ENCODE data around the gene UBE3D. TPM values are rescaled to one million over a fixed set of nuclear protein-coding genes. Genes with fewer than 3 reads are reported as not detected.
A peak's percentile ranks its signal among the peaks of the same experiment; 100 is the strongest.

Gene UBE3D
- total and polyA plus RNA-seq, 4 donors, result 2.8 to 21.2 (median 6.5) TPM

DNA sequence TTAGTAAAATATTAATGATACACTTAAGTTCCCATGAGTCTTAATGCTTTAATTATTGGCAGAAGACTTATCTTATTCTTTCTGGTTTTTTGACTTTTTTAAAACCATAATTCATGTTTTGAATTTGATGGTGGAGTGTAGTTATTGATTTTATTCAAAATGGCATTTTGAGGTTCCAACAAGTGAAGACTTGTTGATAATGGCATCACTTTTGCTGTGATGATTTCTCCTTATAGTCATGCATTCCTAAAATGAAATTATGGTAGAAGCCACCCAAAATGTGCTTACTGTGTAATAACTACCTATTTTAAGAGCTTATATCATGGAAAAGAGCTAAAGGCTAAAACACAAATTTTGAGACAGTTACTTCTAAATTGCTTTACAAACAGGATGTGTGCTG is 4.0 kb upstream of the UBE3D start:
- Histone ChIP-seq H3K4me1 (ENCODE audit: control insufficient read depth in 5 of 5, insufficient read depth in 5 of 5, low read length in 5 of 5) (peaks cover 0 to 22% (median 6%) of the 10 kb centered on the region in 5 donors), H3K27ac (ENCODE audit: low read depth in 1 of 2, low read length in 1 of 2) (no peak overlapping the region), H3K9me3 (ENCODE audit: control insufficient read depth in 4 of 4, insufficient read depth in 3 of 4, low read length in 3 of 4) (no peaks in the 10 kb centered on the region), H3K27me3 (ENCODE audit: control insufficient read depth in 3 of 3, insufficient read depth in 3 of 3, low read length in 2 of 3) (no peaks in the 10 kb centered on the region), H3K9ac (ENCODE audit: insufficient read depth in 1 of 2, low read length in 2 of 2) (no peak overlapping the region), H3K4me3 (no peak overlapping the region), H3K36me3 (ENCODE audit: control insufficient read depth in 4 of 4, insufficient read depth in 4 of 4, low read length in 4 of 4) (no peaks in the 10 kb centered on the region)
- ATAC-seq (ENCODE audit: insufficient read depth, low FRiP score) (no peak), DNase-seq (no peak)
- TF ChIP-seq, protein P1, sequence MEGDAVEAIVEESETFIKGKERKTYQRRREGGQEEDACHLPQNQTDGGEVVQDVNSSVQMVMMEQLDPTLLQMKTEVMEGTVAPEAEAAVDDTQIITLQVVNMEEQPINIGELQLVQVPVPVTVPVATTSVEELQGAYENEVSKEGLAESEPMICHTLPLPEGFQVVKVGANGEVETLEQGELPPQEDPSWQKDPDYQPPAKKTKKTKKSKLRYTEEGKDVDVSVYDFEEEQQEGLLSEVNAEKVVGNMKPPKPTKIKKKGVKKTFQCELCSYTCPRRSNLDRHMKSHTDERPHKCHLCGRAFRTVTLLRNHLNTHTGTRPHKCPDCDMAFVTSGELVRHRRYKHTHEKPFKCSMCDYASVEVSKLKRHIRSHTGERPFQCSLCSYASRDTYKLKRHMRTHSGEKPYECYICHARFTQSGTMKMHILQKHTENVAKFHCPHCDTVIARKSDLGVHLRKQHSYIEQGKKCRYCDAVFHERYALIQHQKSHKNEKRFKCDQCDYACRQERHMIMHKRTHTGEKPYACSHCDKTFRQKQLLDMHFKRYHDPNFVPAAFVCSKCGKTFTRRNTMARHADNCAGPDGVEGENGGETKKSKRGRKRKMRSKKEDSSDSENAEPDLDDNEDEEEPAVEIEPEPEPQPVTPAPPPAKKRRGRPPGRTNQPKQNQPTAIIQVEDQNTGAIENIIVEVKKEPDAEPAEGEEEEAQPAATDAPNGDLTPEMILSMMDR (IDR thresholded peaks at IDR 0.05; ENCODE audit: control extremely low read depth, extremely low read depth), result no peak

GRCh38 chr6:83068616-83069015 is 3.0 kb upstream of the UBE3D start:
- Histone ChIP-seq H3K4me3 (no peak overlapping the region), H3K27ac (ENCODE audit: low read depth in 1 of 2, low read length in 1 of 2) (no peak overlapping the region), H3K36me3 (ENCODE audit: control insufficient read depth in 4 of 4, insufficient read depth in 4 of 4, low read length in 4 of 4) (no peaks in the 10 kb centered on the region), H3K4me1 (ENCODE audit: control insufficient read depth in 5 of 5, insufficient read depth in 5 of 5, low read length in 5 of 5) (peaks cover 0 to 25% (median 3%) of the 10 kb centered on the region in 5 donors), H3K9ac (ENCODE audit: insufficient read depth in 1 of 2, low read length in 2 of 2) (peak overlapping the region; percentile 47 to 88), H3K27me3 (ENCODE audit: control insufficient read depth in 3 of 3, insufficient read depth in 3 of 3, low read length in 2 of 3) (no peaks in the 10 kb centered on the region), H3K9me3 (ENCODE audit: control insufficient read depth in 4 of 4, insufficient read depth in 3 of 4, low read length in 3 of 4) (no peaks in the 10 kb centered on the region)
- DNase-seq, result no peak
- TF ChIP-seq, protein P1 (IDR thresholded peaks at IDR 0.05; ENCODE audit: control extremely low read depth, extremely low read depth), result no peak
- ATAC-seq (ENCODE audit: insufficient read depth, low FRiP score), result no peak
- 52 to 67% methylated on average over 6 of the region's 6 CpGs for WGBS, 2 donors

DNA sequence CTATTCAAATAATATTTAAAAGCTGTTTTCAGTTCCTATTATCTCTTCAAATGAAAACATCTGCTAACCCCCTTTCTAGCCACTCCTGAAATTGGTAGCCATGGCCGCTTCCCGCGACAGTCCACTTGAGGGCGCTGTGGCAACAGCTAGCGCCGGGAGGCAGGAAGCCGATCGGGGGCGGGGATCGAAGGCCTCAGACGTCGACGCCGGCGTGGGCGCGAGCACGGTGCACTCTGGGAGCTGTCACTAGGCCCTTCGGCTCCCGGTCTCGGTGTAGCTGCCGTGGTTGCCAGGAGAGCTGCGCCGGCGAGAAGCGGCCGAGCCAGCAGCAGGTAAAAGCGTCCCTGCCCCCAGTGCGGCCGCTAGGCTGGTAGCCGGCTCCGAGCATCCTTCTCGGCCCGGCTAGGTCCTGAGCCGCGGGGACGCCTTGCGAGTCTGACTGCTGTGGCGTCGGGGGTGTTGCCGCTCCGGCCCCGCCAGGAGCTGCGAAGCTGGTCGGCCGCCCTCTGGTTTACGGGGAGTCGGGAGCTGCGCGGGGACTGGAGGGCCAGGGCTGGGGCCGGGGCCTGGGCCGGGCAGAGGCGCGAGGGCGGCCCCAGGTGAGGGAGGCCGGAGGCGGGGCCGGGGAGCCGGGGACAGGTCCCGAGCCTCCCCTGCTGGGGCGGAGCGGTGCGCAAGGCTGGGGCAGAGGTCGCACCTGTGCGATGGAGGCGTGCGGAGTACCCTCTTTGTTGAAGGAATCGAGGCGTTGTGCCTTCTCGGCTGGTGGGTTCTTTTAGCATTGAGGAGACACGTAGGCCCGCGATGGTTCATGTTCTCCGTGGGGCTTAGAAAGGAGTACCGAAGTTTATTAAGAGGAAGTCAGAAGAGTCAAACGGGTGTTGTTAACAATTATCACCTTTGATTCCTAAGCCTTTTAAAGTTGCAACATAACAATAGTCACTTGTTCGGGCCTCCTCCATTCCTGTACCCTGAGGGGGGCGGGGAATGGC is 2.1 kb upstream of the UBE3D start, which contains the start of gene DOP1A:
Gene DOP1A (plus strand): TSS at position 224 of the 992 bp plus-strand sequence. CDS start 29,307 bp downstream, outside the sequence.
- Histone ChIP-seq H3K4me1 (ENCODE audit: control insufficient read depth in 5 of 5, insufficient read depth in 5 of 5, low read length in 5 of 5) (peaks cover 0 to 25% (median 2%) of the 10 kb centered on the region in 5 donors), H3K9ac (ENCODE audit: insufficient read depth in 1 of 2, low read length in 2 of 2) (peak within 1 kb of the TSS; percentile 47 to 88), H3K27me3 (ENCODE audit: control insufficient read depth in 3 of 3, insufficient read depth in 3 of 3, low read length in 2 of 3) (no peaks in the 10 kb centered on the region), H3K9me3 (ENCODE audit: control insufficient read depth in 4 of 4, insufficient read depth in 3 of 4, low read length in 3 of 4) (no peaks in the 10 kb centered on the region), H3K27ac (ENCODE audit: low read depth in 1 of 2, low read length in 1 of 2) (peak within 1 kb of the TSS; percentile 82 to 90), H3K4me3 (peak within 1 kb of the TSS; percentile 91), H3K36me3 (ENCODE audit: control insufficient read depth in 4 of 4, insufficient read depth in 4 of 4, low read length in 4 of 4) (no peaks in the 10 kb centered on the region)
- WGBS, 2 donors, result 0 to 1% methylated on average over 73 to 78 of the region's 78 CpGs
- TF ChIP-seq, protein P1 (IDR thresholded peaks at IDR 0.05; ENCODE audit: control extremely low read depth, extremely low read depth), result peak; percentile 91
- peak; percentile 95 for ATAC-seq (ENCODE audit: insufficient read depth, low FRiP score)
- DNase-seq, result peak; percentile 94 to 96 (median 95)

Data from lung (tissue), 12 donors.